Panc1 (cell line): Measurements from ENCODE around the gene TXNRD1. TPM values are rescaled to one million over a fixed set of nuclear protein-coding genes. Genes with fewer than 3 reads are reported as not detected.

Source experiments
- ATAC-seq: fragments of 200-7000 bp; cut with Tn5 transposase; 2 replicates; pipeline ENCODE4 v1.9.1; 2020; ENCODE audit warnings: mild to moderate bottlenecking, moderate library complexity
- BruUV-seq: library from RNA; stranded (reverse); fragments of 400-500 nt; replicated peaks from 2 replicates; lab custom pipeline; 2021; lab: Mats Ljungman, UMichigan
- CTCF ChIA-PET: fragments of 300-600 bp; sonication (Branson Sonifier 250); formaldehyde crosslinking; loops from one replicate; lab custom pipeline; 2022; ENCODE audit warnings: antibody characterized with exemption; lab: Charles Lee
- POLR2A ChIA-PET: fragments of 300-600 bp; sonication (Branson Sonifier 250); formaldehyde crosslinking; loops from one replicate; lab custom pipeline; 2022; ENCODE audit warnings: antibody characterized with exemption; lab: Charles Lee
- DNase-seq: peaks from one replicate; pipeline ENCODE4 v3.0.0-alpha.2; 2010; ENCODE audit warnings: low read depth, low spot score
- H3K27ac ChIP-seq: 2 replicates; pipeline ENCODE4 v1.5.1; 2011; ENCODE audit warnings: mild to moderate bottlenecking, low read length, inconsistent platforms
- H3K27me3 ChIP-seq: fragments of 200-500 bp; sonication (Bioruptor generic); 2 replicates; pipeline ENCODE4 v1.6.0; 2014; ENCODE audit warnings: low read length, inconsistent platforms; ENCODE audit not compliant: control insufficient read depth, insufficient read depth
- H3K36me3 ChIP-seq: fragments of 200-500 bp; sonication (Bioruptor generic); 2 replicates; pipeline ENCODE4 v1.5.1; 2014; ENCODE audit warnings: inconsistent platforms, mild to moderate bottlenecking, low read length, moderate library complexity; ENCODE audit not compliant: control insufficient read depth, insufficient read depth
- H3K4me1 ChIP-seq: 2 replicates; pipeline ENCODE4 v1.5.1; 2011; ENCODE audit warnings: inconsistent platforms, mild to moderate bottlenecking, low read length, moderate library complexity; ENCODE audit not compliant: control insufficient read depth, insufficient read depth
- H3K4me3 ChIP-seq, 2 experiments: 2 replicates each; pipeline ENCODE4 v1.5.1; 2011 to 2012; ENCODE audit warnings: low read depth in 2 of 2, low read length in 2 of 2, mild to moderate bottlenecking in 2 of 2, inconsistent platforms in 1 of 2, moderate library complexity in 1 of 2
- H3K9me3 ChIP-seq: fragments of 200-500 bp; sonication (Bioruptor generic); 2 replicates; pipeline ENCODE4 v1.5.1; 2014; ENCODE audit warnings: low read depth, mild to moderate bottlenecking, inconsistent platforms, low read length, moderate library complexity; ENCODE audit not compliant: control insufficient read depth, insufficient read depth
- CTCF ChIP-seq: fragments of 450-650 bp; IDR thresholded peaks from 2 replicates; pipeline ENCODE4 v1.5.1; 2017; ENCODE audit warnings: mild to moderate bottlenecking
- POLR2AphosphoS5 ChIP-seq: IDR thresholded peaks from 2 replicates; pipeline ENCODE4 v1.6.1; 2012; ENCODE audit warnings: mild to moderate bottlenecking, low read depth, low read length, moderate library complexity
- SIN3A ChIP-seq: IDR thresholded peaks from 2 replicates; pipeline ENCODE4 v1.6.1; 2012; ENCODE audit warnings: low read depth, mild to moderate bottlenecking, low read length, moderate library complexity, borderline replicate concordance; ENCODE audit not compliant: insufficient read depth
- TCF7L2 ChIP-seq: IDR thresholded peaks from 2 replicates; pipeline ENCODE4 v1.6.1; 2011; ENCODE audit warnings: mild to moderate bottlenecking, low read depth, low read length, inconsistent platforms
- in situ Hi-C: cut with HindIII; loops from 2 replicates; pipeline ENCODE4 v1.10.0; 2016; ENCODE audit warnings: low sequenced_read_pairs, low pct_unique_long_range_greater_than_20kb
- intact Hi-C: fragments of 100-400 bp; cut with micrococcal nuclease; formaldehyde crosslinking; loops from one replicate; pipeline ENCODE4 v1.10.0; 2022; ENCODE audit not compliant: unreplicated experiment
- total RNA-seq: library from RNA; stranded (reverse); gene quantifications from one replicate; pipeline ENCODE4 v1.2.1, GENCODE V29; 2021; ENCODE audit not compliant: unreplicated experiment
- TF ChIP-seq, protein P1 (sequence below), 2 experiments: IDR thresholded peaks; 2 replicates each; pipeline ENCODE4 v1.6.1; 2011 to 2012; ENCODE audit warnings: low read depth in 2 of 2, control low read depth in 1 of 2, low read length in 1 of 2, mild to moderate bottlenecking in 1 of 2, moderate library complexity in 1 of 2; ENCODE audit not compliant: insufficient read depth in 1 of 2

The TXNRD1 gene
- total RNA-seq, 1 experiment from 2014 or later: 348 TPM

DNA sequence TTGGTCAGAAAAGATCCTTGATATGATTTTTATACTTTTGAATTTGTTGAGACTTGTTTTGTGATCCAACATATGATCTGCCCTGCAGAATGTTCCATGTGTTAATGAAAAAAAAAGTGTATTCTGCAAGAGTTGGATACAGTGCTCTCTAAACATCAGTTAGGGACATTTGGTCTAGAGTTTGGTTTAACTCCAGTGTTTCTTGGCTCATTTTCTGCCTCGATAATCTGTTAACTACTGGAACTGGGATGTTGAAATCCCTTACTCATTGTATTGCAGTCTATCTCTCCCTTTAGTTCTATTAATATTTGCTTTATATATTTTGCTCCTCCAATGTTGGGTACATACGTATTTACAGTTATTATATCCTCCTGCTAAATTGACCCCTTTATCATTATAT is 18.3 kb upstream of the TXNRD1 start:
- ATAC-seq: no peak
- ChIA-PET CTCF (no interaction called here), POLR2A (no interaction called here)
- Histone ChIP-seq H3K4me1 (peaks cover 6% of the 10 kb centered on the region; the same call in 1 of the 2 replicates), H3K9me3 (peaks cover 7% of the 10 kb centered on the region; the same call in 1 of the 2 replicates), H3K27ac (no peak overlapping the region), H3K4me3 (no peak overlapping the region), H3K36me3 (no peaks in the 10 kb centered on the region), H3K27me3 (no peaks in the 10 kb centered on the region)
- intact Hi-C loops (no loop called here), in situ Hi-C loops (no loop called here)
- TF ChIP-seq TCF7L2 (no peak), POLR2AphosphoS5 (no peak), SIN3A (no peak), CTCF (no peak)
- TF ChIP-seq, protein P1, sequence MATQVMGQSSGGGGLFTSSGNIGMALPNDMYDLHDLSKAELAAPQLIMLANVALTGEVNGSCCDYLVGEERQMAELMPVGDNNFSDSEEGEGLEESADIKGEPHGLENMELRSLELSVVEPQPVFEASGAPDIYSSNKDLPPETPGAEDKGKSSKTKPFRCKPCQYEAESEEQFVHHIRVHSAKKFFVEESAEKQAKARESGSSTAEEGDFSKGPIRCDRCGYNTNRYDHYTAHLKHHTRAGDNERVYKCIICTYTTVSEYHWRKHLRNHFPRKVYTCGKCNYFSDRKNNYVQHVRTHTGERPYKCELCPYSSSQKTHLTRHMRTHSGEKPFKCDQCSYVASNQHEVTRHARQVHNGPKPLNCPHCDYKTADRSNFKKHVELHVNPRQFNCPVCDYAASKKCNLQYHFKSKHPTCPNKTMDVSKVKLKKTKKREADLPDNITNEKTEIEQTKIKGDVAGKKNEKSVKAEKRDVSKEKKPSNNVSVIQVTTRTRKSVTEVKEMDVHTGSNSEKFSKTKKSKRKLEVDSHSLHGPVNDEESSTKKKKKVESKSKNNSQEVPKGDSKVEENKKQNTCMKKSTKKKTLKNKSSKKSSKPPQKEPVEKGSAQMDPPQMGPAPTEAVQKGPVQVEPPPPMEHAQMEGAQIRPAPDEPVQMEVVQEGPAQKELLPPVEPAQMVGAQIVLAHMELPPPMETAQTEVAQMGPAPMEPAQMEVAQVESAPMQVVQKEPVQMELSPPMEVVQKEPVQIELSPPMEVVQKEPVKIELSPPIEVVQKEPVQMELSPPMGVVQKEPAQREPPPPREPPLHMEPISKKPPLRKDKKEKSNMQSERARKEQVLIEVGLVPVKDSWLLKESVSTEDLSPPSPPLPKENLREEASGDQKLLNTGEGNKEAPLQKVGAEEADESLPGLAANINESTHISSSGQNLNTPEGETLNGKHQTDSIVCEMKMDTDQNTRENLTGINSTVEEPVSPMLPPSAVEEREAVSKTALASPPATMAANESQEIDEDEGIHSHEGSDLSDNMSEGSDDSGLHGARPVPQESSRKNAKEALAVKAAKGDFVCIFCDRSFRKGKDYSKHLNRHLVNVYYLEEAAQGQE (IDR thresholded peaks at IDR 0.05; ENCODE audit: insufficient read depth in 1 of 2, low read depth in 2 of 2, low read length in 1 of 2): no peak
- BruUV-seq: no TSS peak
- no peak for DNase-seq

DNA sequence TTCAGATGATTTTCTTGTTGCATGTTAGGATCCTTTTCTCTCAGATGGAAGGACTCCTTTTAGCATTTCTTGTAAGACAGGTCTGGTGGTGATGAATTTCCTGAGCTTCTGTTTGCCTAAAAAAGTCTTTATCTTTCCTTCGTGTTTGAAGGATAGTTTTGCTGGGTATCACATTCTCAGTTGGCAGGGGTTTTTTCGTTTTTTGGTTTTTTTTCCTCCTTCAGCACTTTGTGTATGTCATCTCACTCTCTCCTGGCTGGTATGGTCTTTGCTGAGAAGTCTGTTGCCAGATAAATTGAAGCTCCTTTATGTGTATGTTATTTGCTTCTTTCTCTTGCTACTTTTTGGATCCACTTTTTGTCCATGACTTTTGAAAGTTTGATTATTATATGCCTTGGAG is 15.6 kb upstream of the TXNRD1 start:
- ChIA-PET CTCF (no interaction called here), POLR2A (interaction anchor here (1.3 kb wide), 1 partner anchor 92 kb away, joined by 3 read pairs; no protein-coding TSS in a partner anchor)
- no peaks in the 10 kb centered on the region for H3K27me3 ChIP-seq
- intact Hi-C loops (loop anchor here (5.0 kb wide), 1 partner anchor 157 kb away; no protein-coding TSS in a partner anchor), in situ Hi-C loops (no loop called here)
- no peaks in the 10 kb centered on the region for H3K36me3 ChIP-seq
- peaks cover 6% of the 10 kb centered on the region; the same call in 1 of the 2 replicates for H3K4me1 ChIP-seq
- no peak overlapping the region for H3K4me3 ChIP-seq
- H3K9me3 ChIP-seq: peaks cover 7% of the 10 kb centered on the region; the same call in 1 of the 2 replicates
- H3K27ac ChIP-seq: peak overlapping the region; percentile 14; the same call in 1 of the 2 replicates
- BruUV-seq: no TSS peak
- TF ChIP-seq TCF7L2 (no peak), CTCF (no peak), SIN3A (no peak), POLR2AphosphoS5 (no peak)
- TF ChIP-seq, protein P1 (IDR thresholded peaks at IDR 0.05; ENCODE audit: insufficient read depth in 1 of 2, low read depth in 2 of 2, low read length in 1 of 2): no peak
- no peak for DNase-seq
- ATAC-seq: no peak
